ENCODE measurements around the gene UBR1. TPM values are rescaled to one million over a fixed set of nuclear protein-coding genes. Genes with fewer than 3 reads are reported as not detected.

Gene UBR1
- total and polyA plus RNA-seq, 2 donors from 2014 or later: 6.0 to 36.9 TPM

DNA sequence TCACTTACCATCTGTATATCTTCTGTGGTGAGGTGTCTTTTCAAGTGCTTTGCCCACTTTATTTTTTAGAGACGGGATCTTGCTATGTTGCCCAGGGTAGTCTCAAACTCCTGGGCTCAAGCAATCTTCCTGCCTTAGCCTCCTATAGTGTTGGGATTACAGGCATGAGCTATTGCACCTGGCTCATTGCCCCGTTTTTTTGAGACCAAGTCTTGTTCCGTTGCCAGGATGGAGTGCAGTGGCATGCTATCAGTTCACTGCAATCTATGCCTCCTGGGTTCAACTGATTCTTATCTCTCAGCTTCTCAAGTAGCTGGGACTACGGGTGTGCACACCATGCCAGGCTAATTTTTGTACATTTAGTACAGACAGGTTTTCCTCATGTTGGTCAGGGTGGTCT, 132.7 kb downstream of the UBR1 start:
- Histone ChIP-seq H3K4me3 (ENCODE audit: low read length in 3 of 3) (no peak overlapping the region), H3K9me3 (ENCODE audit: control insufficient read depth in 2 of 3, insufficient read depth in 1 of 3, low read length in 3 of 3) (no peaks in the 10 kb centered on the region), H3K36me3 (ENCODE audit: control insufficient read depth in 2 of 3, insufficient read depth in 3 of 3, low read length in 3 of 3) (peaks cover 4 to 24% (median 8%) of the 10 kb centered on the region in 3 donors), H3K9ac (ENCODE audit: low read length in 3 of 3) (no peak overlapping the region), H3K27me3 (ENCODE audit: control insufficient read depth, insufficient read depth, low read length) (no peaks in the 10 kb centered on the region), H3K27ac (ENCODE audit: low read depth in 2 of 2, low read length in 2 of 2) (no peak overlapping the region), H3K4me1 (ENCODE audit: control insufficient read depth in 2 of 3, insufficient read depth in 2 of 3, low read depth in 1 of 3, low read length in 3 of 3) (no peaks in the 10 kb centered on the region)
- TF ChIP-seq, protein P1, sequence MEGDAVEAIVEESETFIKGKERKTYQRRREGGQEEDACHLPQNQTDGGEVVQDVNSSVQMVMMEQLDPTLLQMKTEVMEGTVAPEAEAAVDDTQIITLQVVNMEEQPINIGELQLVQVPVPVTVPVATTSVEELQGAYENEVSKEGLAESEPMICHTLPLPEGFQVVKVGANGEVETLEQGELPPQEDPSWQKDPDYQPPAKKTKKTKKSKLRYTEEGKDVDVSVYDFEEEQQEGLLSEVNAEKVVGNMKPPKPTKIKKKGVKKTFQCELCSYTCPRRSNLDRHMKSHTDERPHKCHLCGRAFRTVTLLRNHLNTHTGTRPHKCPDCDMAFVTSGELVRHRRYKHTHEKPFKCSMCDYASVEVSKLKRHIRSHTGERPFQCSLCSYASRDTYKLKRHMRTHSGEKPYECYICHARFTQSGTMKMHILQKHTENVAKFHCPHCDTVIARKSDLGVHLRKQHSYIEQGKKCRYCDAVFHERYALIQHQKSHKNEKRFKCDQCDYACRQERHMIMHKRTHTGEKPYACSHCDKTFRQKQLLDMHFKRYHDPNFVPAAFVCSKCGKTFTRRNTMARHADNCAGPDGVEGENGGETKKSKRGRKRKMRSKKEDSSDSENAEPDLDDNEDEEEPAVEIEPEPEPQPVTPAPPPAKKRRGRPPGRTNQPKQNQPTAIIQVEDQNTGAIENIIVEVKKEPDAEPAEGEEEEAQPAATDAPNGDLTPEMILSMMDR (IDR thresholded peaks at IDR 0.05; ENCODE audit: borderline replicate concordance, extremely low read depth, insufficient read depth): no peak
- intact Hi-C loops (cut with DNase I): no loop called here
- DNase-seq (no peak), FAIRE-seq (no peak)

DNA sequence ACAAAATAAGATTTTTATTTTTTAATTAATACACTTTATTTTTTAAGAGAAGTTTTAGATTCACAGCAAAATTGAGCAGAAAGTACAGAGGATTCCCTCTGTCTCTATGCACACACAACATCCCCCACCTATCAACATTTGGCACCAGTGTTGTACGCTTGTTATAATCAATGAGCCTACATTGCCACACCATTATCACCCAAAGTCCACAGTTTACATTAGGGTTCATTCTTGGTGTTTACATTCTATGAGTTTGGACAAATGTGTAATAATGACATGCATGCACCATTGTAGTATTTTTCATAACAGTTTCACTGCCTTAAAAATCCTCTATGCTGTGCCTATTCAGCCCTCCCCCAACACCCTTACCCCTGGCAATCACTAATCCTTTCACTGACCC, 134.0 kb downstream of the UBR1 start:
- FAIRE-seq (no peak), DNase-seq (no peak)
- H3K4me3 ChIP-seq (ENCODE audit: low read length in 3 of 3): no peak overlapping the region
- peaks cover 4 to 24% (median 8%) of the 10 kb centered on the region in 3 donors for H3K36me3 ChIP-seq (ENCODE audit: control insufficient read depth in 2 of 3, insufficient read depth in 3 of 3, low read length in 3 of 3)
- no peaks in the 10 kb centered on the region for H3K27me3 ChIP-seq (ENCODE audit: control insufficient read depth, insufficient read depth, low read length)
- H3K9me3 ChIP-seq (ENCODE audit: control insufficient read depth in 2 of 3, insufficient read depth in 1 of 3, low read length in 3 of 3): no peaks in the 10 kb centered on the region
- no peaks in the 10 kb centered on the region for H3K4me1 ChIP-seq (ENCODE audit: control insufficient read depth in 2 of 3, insufficient read depth in 2 of 3, low read depth in 1 of 3, low read length in 3 of 3)
- TF ChIP-seq, protein P1 (IDR thresholded peaks at IDR 0.05; ENCODE audit: borderline replicate concordance, extremely low read depth, insufficient read depth): no peak
- no peak overlapping the region for H3K9ac ChIP-seq (ENCODE audit: low read length in 3 of 3)
- H3K27ac ChIP-seq (ENCODE audit: low read depth in 2 of 2, low read length in 2 of 2): no peak overlapping the region
- intact Hi-C loops (cut with DNase I): no loop called here

DNA sequence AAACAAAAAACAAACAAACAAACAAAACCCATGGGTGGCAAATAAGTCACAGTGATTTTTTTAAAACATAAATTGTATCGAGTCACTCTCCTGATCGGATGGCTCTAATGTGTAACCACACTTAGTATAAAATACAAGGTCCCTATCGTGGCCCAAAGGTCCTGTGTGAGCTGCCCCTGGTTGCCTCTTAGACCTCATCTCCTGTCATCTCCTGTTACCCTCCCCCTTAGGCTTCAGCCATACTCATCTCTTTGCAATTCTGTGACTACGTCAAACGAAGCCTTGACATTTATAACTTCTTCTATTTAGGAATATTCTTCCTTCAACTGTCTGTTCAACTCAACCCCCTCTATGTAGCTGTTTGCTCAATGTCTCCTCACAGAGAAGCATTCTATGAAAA, 141.4 kb downstream of the UBR1 start:
- Histone ChIP-seq H3K27ac (ENCODE audit: low read depth in 2 of 2, low read length in 2 of 2) (no peak overlapping the region), H3K36me3 (ENCODE audit: control insufficient read depth in 2 of 3, insufficient read depth in 3 of 3, low read length in 3 of 3) (peaks cover 0 to 12% (median 2%) of the 10 kb centered on the region in 3 donors), H3K4me3 (ENCODE audit: low read length in 3 of 3) (no peak overlapping the region), H3K27me3 (ENCODE audit: control insufficient read depth, insufficient read depth, low read length) (no peaks in the 10 kb centered on the region), H3K9ac (ENCODE audit: low read length in 3 of 3) (no peak overlapping the region), H3K9me3 (ENCODE audit: control insufficient read depth in 2 of 3, insufficient read depth in 1 of 3, low read length in 3 of 3) (no peaks in the 10 kb centered on the region), H3K4me1 (ENCODE audit: control insufficient read depth in 2 of 3, insufficient read depth in 2 of 3, low read depth in 1 of 3, low read length in 3 of 3) (no peaks in the 10 kb centered on the region)
- DNase-seq: no peak
- no peak for FAIRE-seq
- intact Hi-C loops (cut with DNase I): no loop called here
- TF ChIP-seq, protein P1 (IDR thresholded peaks at IDR 0.05; ENCODE audit: borderline replicate concordance, extremely low read depth, insufficient read depth): no peak

DNA sequence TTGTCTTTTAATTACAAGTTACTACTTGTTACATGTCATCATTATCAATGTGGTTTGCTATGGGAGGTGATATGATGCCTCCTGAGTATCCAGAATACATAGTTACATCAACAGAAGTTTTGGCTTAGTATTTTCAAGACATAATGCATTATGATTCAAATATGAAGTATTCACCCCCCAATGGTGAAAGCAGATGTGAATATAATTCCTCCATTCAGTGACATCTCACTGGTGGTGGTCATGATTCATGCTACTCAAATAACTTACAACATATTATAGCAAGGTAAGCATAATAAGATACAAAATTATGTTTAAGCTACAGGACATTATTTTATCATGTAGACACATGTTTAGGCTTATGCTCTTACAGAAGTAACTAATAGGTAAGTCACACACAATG, 150.3 kb downstream of the UBR1 start:
- H3K9me3 ChIP-seq (ENCODE audit: control insufficient read depth in 2 of 3, insufficient read depth in 1 of 3, low read length in 3 of 3): no peaks in the 10 kb centered on the region
- DNase-seq (no peak), FAIRE-seq (no peak)
- intact Hi-C loops (cut with DNase I): no loop called here
- H3K36me3 ChIP-seq (ENCODE audit: control insufficient read depth in 2 of 3, insufficient read depth in 3 of 3, low read length in 3 of 3): peaks cover 5 to 17% (median 9%) of the 10 kb centered on the region in 3 donors
- no peak overlapping the region for H3K27ac ChIP-seq (ENCODE audit: low read depth in 2 of 2, low read length in 2 of 2)
- H3K9ac ChIP-seq (ENCODE audit: low read length in 3 of 3): no peak overlapping the region
- TF ChIP-seq, protein P1 (IDR thresholded peaks at IDR 0.05; ENCODE audit: borderline replicate concordance, extremely low read depth, insufficient read depth): no peak
- H3K4me1 ChIP-seq (ENCODE audit: control insufficient read depth in 2 of 3, insufficient read depth in 2 of 3, low read depth in 1 of 3, low read length in 3 of 3): no peaks in the 10 kb centered on the region
- H3K4me3 ChIP-seq (ENCODE audit: low read length in 3 of 3): no peak overlapping the region
- no peaks in the 10 kb centered on the region for H3K27me3 ChIP-seq (ENCODE audit: control insufficient read depth, insufficient read depth, low read length)
